Loucy (cell line): ENCODE data around the gene CACNB1.
"Not testable (repeated sequence)": the region's sequence is repeated elsewhere in the genome, so short reads cannot be mapped to it uniquely, and the experiment has no call there.

Experiments
- H2AFZ ChIP-seq: fragments of 200-600 bp; sonication (generic); 2 replicates; pipeline ENCODE4 v1.6.0; 2016; ENCODE audit warnings: antibody characterized with exemption, mild to moderate bottlenecking, low read length, moderate library complexity
- H3F3A ChIP-seq: fragments of 200-600 bp; 2 replicates; pipeline ENCODE4 v1.6.0; 2016; ENCODE audit warnings: antibody characterized with exemption, low read depth, mild to moderate bottlenecking
- H3K27me3 ChIP-seq: fragments of 200-600 bp; sonication (generic); 2 replicates; pipeline ENCODE4 v1.6.1; 2014; ENCODE audit warnings: low read length, mild to moderate bottlenecking; ENCODE audit not compliant: insufficient read depth, poor library complexity, severe bottlenecking
- H3K36me3 ChIP-seq: fragments of 200-600 bp; sonication (generic); 2 replicates; pipeline ENCODE4 v1.6.1; 2016; ENCODE audit warnings: low read length; ENCODE audit not compliant: insufficient read depth
- H3K4me1 ChIP-seq: fragments of 200-600 bp; sonication (generic); 2 replicates; pipeline ENCODE4 v1.5.1; 2014; ENCODE audit warnings: low read length, mild to moderate bottlenecking; ENCODE audit not compliant: insufficient read depth, poor library complexity, severe bottlenecking
- H3K4me2 ChIP-seq: fragments of 200-600 bp; sonication (generic); 2 replicates; pipeline ENCODE4 v1.6.0; 2014; ENCODE audit warnings: antibody characterized with exemption, low read length, low read depth, mild to moderate bottlenecking; ENCODE audit not compliant: poor library complexity, severe bottlenecking
- H3K4me3 ChIP-seq: fragments of 200-600 bp; sonication (generic); 2 replicates; pipeline ENCODE4 v1.5.1; 2014; ENCODE audit warnings: low read length, mild to moderate bottlenecking, mixed read lengths; ENCODE audit not compliant: poor library complexity, severe bottlenecking
- H3K79me2 ChIP-seq: fragments of 200-600 bp; sonication (generic); 2 replicates; pipeline ENCODE4 v1.6.1; 2014; ENCODE audit warnings: low read length; ENCODE audit not compliant: insufficient read depth
- H3K9ac ChIP-seq: fragments of 200-600 bp; sonication (generic); 2 replicates; pipeline ENCODE4 v1.6.0; 2014; ENCODE audit warnings: mild to moderate bottlenecking, low read depth, low read length, moderate library complexity; ENCODE audit not compliant: poor library complexity, severe bottlenecking
- H3K9me2 ChIP-seq: fragments of 200-600 bp; sonication (generic); replicated peaks from 2 replicates; pipeline ENCODE4 v1.6.1; 2016; ENCODE audit warnings: low read depth, low read length, mixed read lengths
- H3K9me3 ChIP-seq: fragments of 200-600 bp; sonication (generic); 2 replicates; pipeline ENCODE4 v1.6.1; 2014; ENCODE audit warnings: mild to moderate bottlenecking, antibody characterized with exemption, low read length, low read depth; ENCODE audit not compliant: insufficient read depth
- H4K20me1 ChIP-seq: fragments of 200-600 bp; sonication (generic); 2 replicates; pipeline ENCODE4 v1.6.0; 2014; ENCODE audit warnings: antibody characterized with exemption, low read length, mild to moderate bottlenecking; ENCODE audit not compliant: insufficient read depth, poor library complexity, severe bottlenecking
- EZH2phosphoT487 ChIP-seq: fragments of 200-600 bp; IDR thresholded peaks from 2 replicates; pipeline ENCODE4 v1.6.1; 2018; ENCODE audit warnings: antibody characterized with exemption, mild to moderate bottlenecking, moderate library complexity, borderline replicate concordance
- TF ChIP-seq, protein P1 (sequence below): fragments of 200-600 bp; sonication (generic); conservative IDR thresholded peaks from 2 replicates; pipeline ENCODE4 v1.5.1; 2014; ENCODE audit warnings: mild to moderate bottlenecking, antibody characterized with exemption, low read length

The CACNB1 gene

DNA sequence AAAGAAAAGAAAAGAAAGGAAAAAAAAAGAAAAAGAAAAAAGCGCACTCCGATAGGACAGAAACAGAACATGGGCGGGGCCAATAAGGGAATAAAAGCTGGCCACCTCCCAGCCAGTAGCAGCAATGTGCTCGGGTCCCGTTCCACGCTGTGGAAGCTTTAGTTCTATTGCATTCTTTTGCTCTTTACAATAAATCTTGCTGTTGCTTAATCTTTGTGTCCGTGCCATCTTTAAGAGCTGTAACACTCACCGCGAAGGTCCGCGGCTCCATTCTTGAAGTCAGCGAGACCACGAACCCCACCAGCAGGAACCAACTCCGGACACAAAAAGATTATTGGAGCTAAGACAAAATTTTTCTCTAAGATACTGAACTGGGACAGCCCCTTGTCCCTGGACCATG, 28.4 kb downstream of the CACNB1 start:
- H2AFZ ChIP-seq = no peak overlapping the region
- H3K9ac ChIP-seq = peak overlapping the region; percentile 59
- no peaks in the 10 kb centered on the region for H3K9me2 ChIP-seq
- TF ChIP-seq EZH2phosphoT487 = no peak
- TF ChIP-seq, protein P1, sequence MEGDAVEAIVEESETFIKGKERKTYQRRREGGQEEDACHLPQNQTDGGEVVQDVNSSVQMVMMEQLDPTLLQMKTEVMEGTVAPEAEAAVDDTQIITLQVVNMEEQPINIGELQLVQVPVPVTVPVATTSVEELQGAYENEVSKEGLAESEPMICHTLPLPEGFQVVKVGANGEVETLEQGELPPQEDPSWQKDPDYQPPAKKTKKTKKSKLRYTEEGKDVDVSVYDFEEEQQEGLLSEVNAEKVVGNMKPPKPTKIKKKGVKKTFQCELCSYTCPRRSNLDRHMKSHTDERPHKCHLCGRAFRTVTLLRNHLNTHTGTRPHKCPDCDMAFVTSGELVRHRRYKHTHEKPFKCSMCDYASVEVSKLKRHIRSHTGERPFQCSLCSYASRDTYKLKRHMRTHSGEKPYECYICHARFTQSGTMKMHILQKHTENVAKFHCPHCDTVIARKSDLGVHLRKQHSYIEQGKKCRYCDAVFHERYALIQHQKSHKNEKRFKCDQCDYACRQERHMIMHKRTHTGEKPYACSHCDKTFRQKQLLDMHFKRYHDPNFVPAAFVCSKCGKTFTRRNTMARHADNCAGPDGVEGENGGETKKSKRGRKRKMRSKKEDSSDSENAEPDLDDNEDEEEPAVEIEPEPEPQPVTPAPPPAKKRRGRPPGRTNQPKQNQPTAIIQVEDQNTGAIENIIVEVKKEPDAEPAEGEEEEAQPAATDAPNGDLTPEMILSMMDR = no peak
- no peak overlapping the region for H3K4me3 ChIP-seq
- H4K20me1 ChIP-seq = no peaks in the 10 kb centered on the region
- H3K4me1 ChIP-seq = peaks cover 82% of the 10 kb centered on the region
- H3K4me2 ChIP-seq = no peak overlapping the region
- no peaks in the 10 kb centered on the region for H3K79me2 ChIP-seq
- H3K27me3 ChIP-seq = no peaks in the 10 kb centered on the region
- H3K9me3 ChIP-seq = no peaks in the 10 kb centered on the region
- peaks cover 15% of the 10 kb centered on the region for H3F3A ChIP-seq
- no peaks in the 10 kb centered on the region for H3K36me3 ChIP-seq

DNA sequence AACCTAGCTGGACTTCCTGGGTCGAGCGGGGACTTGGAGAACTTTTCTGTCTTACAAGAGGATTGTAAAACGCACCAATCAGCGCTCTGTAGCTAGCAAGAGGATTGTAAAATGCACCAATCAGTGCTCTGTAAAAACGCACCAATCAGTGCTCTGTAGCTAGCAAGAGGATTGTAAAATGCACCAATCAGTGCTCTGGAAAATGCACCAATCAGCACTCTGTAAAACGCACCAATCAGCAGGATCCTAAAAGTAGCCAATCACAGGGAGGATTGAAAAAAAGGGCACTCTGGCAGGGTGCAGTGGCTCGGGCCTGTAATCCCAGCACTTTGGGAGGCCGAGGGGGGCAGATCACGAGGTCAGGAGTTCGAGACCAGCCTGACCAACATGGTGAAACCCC, 29.0 kb downstream of the CACNB1 start:
- Histone ChIP-seq H3K4me2 (peak overlapping the region; percentile 84), H3K4me3 (peak overlapping the region; percentile 64), H3K9ac (peak overlapping the region; percentile 72), H3F3A (peaks cover 15% of the 10 kb centered on the region), H3K4me1 (peaks cover 76% of the 10 kb centered on the region)
- not testable (repeated sequence) for H3K9me2 ChIP-seq, H2AFZ ChIP-seq, H3K36me3 ChIP-seq, H3K9me3 ChIP-seq, H3K27me3 ChIP-seq, H4K20me1 ChIP-seq, H3K79me2 ChIP-seq

- Histone ChIP-seq H3F3A (peaks cover 15% of the 10 kb centered on the region), H4K20me1 (no peaks in the 10 kb centered on the region), H3K79me2 (no peaks in the 10 kb centered on the region), H3K4me1 (peaks cover 66% of the 10 kb centered on the region), H3K9me2 (no peaks in the 10 kb centered on the region), H3K36me3 (no peaks in the 10 kb centered on the region), H3K9me3 (no peaks in the 10 kb centered on the region), H3K4me2 (peak overlapping the region; percentile 84), H3K4me3 (peak overlapping the region; percentile 64), H3K9ac (peak overlapping the region; percentile 72), H3K27me3 (no peaks in the 10 kb centered on the region), H2AFZ (no peak overlapping the region)
- TF ChIP-seq, protein P1 = no peak
- no peak for TF ChIP-seq EZH2phosphoT487
These were observed 30.0 kb downstream of the CACNB1 start for GRCh38 chr17:39167476-39167875.

- Histone ChIP-seq H3K9ac (peak overlapping the region; percentile 72), H4K20me1 (no peaks in the 10 kb centered on the region), H3K4me3 (peak overlapping the region; percentile 64), H3K4me1 (peaks cover 61% of the 10 kb centered on the region), H3K79me2 (no peaks in the 10 kb centered on the region), H3K27me3 (no peaks in the 10 kb centered on the region), H3K36me3 (no peaks in the 10 kb centered on the region), H2AFZ (no peak overlapping the region), H3K4me2 (peak overlapping the region; percentile 84), H3K9me2 (no peaks in the 10 kb centered on the region), H3F3A (peaks cover 15% of the 10 kb centered on the region), H3K9me3 (no peaks in the 10 kb centered on the region)
- TF ChIP-seq EZH2phosphoT487 = no peak
- TF ChIP-seq, protein P1 = no peak
These were observed 30.8 kb downstream of the CACNB1 start for GRCh38 chr17:39166437-39167335.
